RKO (cell line): ENCODE data around the gene RPS23.
"Not testable (repeated sequence)": the region's sequence is repeated elsewhere in the genome, so short reads cannot be mapped to it uniquely, and the experiment has no call there.

ENCODE experiments used
- DNase-seq: peaks from one replicate; pipeline ENCODE4 v3.0.0-alpha.2; 2016; ENCODE audit warnings: low spot score

Gene RPS23

DNA sequence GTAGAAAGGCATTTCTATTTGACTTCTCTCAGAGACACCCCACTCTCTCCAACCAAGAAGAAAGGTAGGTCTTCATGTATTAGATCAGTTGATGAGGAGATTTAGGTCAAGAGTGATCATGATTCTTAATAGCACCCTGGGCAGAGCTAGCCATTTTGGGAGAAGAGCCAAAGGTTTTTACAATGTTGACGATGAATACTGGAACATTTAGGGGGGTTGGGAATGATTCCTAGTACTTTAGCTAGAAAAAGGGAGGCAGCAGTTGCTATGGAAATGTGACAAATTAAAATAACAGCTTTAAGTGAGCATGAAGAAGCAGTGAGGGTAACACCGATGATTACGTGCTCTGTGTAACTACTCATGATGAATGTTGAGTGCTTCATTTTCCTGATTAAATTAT, 9.5 kb upstream of the RPS23 start:
- DNase-seq = no peak

DNA sequence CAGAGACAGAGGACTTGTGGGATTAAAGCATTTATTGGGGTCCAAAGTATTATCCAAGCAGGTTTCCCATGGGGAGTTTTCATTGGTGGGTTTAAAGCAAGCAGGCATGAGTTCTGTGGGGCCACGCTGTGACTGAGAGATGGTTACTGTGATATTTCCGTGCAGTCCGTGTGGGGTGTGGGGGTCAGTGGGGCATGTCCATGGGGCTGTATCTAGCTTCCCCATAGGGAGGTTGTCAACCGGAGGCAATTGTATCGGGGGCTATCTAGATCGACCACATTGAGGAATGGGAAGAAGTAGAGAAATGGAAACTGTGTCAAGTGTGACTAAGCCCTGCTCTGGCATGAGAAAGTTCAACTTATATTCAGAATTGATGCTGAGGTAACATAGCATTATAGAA, 7.1 kb upstream of the RPS23 start:
- no peak for DNase-seq

GRCh38 chr5:82283893-82284292, 5.7 kb upstream of the RPS23 start:
- DNase-seq = no peak

- no peak for DNase-seq
Observed at GRCh38 chr5:82278711-82279370, 687 bp upstream of the RPS23 start.

GRCh38 chr5:82277613-82277986, 554 bp downstream of the RPS23 start:
- no peak for DNase-seq

- DNase-seq = no peak
Observed at GRCh38 chr5:82276800-82277612, 1.1 kb downstream of the RPS23 start.

DNA sequence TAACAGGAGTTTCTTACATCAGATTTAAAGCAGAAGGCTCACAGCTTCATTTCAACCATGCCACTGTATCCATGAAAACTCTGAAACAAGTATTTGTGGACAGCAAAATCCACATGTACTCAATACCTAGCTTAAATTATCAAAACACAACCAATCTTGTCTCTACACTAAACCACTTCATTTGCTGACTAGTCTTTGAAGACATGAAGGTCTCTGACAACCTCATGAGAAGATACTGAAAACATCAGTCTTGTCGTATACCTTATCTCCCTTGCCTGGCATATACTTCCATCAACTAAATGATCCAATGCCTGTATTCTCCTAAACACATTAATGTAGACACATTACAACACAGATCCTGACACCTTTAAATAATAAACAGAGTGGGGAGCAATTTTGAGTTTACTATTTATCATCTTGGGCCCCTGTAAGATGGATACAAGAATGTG, 2.9 kb downstream of the RPS23 start:
- DNase-seq = no peak

- peak; percentile 29 for DNase-seq
Observed at GRCh38 chr5:82274343-82275211, 3.6 kb downstream of the RPS23 start.

DNA sequence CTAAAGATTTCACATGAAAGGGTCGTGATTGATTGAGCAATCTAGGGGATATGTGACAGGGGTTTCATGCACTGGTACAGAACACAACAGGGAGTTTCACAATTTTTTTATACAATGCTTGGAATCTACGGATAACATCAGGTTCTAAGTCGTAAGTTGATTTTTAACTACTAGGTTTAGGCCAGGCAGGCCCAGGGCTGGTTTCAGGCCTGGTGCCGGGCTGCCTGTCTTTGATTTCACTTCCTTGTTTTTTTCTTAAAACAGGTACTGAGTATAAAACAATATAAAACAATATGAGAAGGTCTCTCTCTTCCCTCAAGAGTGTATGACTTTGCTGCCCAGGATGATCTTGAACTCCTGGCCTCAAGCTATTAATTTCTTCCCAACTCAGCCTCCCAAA, 4.7 kb downstream of the RPS23 start:
- DNase-seq = not testable (repeated sequence)

DNA sequence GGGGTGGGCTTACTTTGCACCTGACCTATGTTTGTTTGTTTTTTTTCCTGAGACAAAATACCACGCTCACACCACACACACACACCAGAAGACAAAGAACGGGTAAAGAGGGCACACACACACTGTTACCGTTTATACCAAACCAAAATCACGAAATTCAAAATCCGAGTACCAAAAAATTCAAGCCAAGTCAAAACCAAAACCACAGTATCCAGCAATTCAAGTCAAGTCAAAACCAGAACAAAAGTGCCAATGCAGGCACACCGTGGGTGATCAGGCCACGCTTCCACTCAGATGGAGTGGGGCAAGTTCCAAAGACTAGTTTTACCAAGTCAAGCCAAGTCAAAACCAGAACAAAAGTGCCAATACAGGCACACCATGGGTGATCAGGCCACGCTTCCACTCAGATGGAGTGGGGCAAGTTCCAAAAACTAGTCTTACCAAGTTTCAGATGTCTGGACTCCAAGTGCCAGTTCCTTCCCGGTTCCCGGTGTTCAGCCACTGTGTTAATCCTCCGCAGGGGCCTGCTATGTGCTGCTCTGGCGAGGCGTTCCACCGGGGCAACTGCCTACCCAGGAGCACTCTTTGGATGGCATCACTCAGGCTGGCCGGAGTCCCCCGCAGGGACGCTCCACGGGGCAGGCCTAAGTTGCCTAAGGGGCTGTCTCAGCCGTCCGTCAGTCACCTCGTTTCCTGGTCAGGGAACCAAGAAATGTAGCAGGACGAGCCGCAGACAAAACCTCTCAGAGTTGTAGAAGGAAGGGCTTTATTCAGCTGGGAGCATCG, 5.4 kb downstream of the RPS23 start:
- DNase-seq = not testable (repeated sequence)

- DNase-seq = not testable (repeated sequence)
Observed at GRCh38 chr5:82269363-82269762, 8.8 kb downstream of the RPS23 start.

DNA sequence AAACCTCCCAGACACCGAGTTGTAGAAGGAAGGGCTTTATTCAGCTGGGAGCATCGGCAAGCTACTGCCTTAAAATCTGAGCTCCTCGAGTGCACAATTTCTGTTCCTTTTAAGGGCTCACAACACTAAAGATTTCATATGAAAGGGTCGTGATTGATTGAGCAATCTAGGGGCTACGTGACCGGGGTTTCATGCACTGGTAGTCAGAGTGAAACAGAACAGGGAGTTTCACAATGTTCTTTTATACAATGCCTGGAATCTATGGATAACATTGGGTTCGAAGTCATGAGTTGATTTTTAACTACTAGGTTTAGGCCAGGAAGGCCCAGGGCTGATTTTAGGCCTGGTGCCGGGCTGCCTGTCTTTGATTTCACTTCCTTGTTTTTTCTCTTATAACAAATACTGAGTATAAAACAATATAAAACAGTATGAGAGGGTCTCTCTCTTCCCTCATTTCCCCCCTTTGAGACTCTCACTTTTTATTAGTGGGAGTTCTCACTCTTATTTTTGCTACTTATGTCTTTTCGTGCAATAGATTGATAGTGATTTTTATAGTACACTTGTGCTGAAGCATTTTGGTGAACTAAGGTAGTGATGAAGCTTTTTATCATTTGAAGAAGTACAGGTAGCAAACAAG, 10.7 kb downstream of the RPS23 start:
- DNase-seq = not testable (repeated sequence)

DNA sequence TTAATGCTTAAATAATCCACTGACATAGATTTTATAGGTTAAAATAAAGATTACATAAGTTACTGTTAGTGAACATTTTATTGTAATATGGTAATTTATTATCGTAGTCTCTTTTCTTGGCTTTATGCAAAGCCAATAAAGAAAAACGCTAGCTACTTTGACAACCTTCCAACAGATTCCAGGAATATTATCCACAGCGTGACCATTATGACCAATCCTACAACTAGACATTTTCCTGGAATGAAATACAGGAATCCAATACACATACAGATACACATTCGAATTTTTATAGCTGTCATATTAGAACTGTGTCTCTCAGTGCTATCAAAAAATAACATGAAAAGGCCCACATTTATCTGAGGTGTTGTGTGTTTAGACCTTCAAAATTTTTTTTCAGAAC, 13.1 kb downstream of the RPS23 start:
- DNase-seq = no peak

DNA sequence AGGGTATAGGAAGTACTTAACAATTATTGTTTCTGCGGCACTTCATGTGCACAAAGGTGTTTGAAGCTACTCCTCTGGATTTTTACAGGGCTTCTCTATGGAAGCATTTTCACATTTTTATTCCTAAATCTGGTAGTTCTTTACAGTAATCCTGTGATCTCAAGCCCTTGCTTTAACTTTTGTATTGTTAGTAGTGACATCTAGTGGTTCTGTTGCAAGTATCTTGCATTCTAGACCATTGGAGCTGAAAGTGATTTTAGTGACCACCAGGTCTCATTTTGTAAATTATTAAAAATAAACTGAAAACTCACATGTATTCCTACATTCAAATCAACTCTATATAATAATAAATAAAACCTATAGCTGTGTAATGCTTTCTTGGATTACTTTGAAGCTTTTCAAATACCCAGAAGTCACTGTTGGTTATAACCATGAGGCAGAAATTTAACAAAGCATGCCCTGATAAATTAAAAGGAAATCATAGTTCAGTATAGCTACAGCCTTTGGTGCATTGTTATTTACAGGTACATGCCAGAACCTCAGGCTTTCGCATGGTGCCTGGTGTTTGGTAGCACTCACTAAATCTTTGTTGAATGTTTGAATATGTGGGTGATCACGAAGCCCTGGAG, 18.9 kb downstream of the RPS23 start:
- peak; percentile 70 for DNase-seq

- DNase-seq = no peak
Observed at GRCh38 chr5:82257729-82258128, 20.4 kb downstream of the RPS23 start.

GRCh38 chr5:82257247-82257646, 20.9 kb downstream of the RPS23 start:
- DNase-seq = no peak

GRCh38 chr5:82255844-82256243, 22.3 kb downstream of the RPS23 start:
- DNase-seq = no peak

- DNase-seq = no peak
Observed at GRCh38 chr5:82252744-82253143, 25.4 kb downstream of the RPS23 start.

DNA sequence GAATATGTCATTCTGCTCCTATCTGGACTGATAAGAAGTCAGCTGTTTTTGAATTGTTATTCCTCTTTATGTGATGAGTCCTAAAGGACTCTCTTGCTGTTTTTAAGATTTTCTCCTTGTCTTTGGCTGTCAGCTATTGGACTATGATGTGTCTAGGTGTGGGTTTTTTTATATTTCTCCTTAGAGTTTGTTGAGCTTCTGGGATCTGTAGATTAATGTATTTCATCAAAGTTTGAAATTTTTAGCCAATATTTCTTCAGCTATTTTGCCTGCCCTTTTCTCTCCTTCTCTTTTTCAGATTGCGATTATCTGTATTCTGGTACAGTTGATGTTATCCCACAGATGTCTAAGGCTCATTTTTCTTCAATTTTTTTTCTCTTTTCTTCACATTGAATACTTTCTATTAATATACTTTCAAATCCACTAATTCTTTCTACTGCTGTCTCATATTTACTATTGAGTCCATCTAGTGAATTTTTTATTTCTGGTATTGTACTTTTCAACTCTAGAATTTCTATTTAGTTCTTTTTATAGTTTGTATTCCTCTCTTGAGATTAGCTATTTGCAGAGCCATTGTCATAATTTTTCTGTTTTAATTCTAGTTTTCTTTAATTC, 31.1 kb downstream of the RPS23 start:
- no peak for DNase-seq

- DNase-seq = no peak
Observed at GRCh38 chr5:82244854-82245635, 33.1 kb downstream of the RPS23 start.
